DND-41 (cell line): ENCODE measurements around the gene COL23A1.

Experiments
- CTCF ChIP-seq: IDR thresholded peaks from 2 replicates; pipeline ENCODE4 v1.5.1; 2012; ENCODE audit warnings: borderline replicate concordance, low read length, moderate library complexity, mild to moderate bottlenecking; ENCODE audit not compliant: poor library complexity, severe bottlenecking; ENCODE audit errors: extremely low read depth
- EZH2 ChIP-seq: IDR thresholded peaks from 3 replicates; pipeline ENCODE4 v1.6.1; 2012; ENCODE audit warnings: borderline replicate concordance, low read depth, mild to moderate bottlenecking, moderate library complexity, low read length, inconsistent platforms; ENCODE audit not compliant: severe bottlenecking

GRCh38 chr5:178419651-178420050, 170.5 kb downstream of the COL23A1 start:
- TF ChIP-seq CTCF (no peak), EZH2 (no peak)
